Activated CD8-positive, alpha-beta T cell treated with anti-CD3 and anti-CD28 coated beads for 36 hours (primary cell): ENCODE measurements around the gene DIPK1A. TPM values are rescaled to one million over a fixed set of nuclear protein-coding genes. Genes with fewer than 3 reads are reported as not detected.
A peak's percentile ranks its signal among the peaks of the same experiment; 100 is the strongest.

Experiments
- ATAC-seq: fragments of 200-7000 bp; cut with Tn5 transposase; one replicate; pipeline ENCODE4 v1.10.0; 2021; ENCODE audit warnings: mild to moderate bottlenecking, moderate library complexity
- CTCF ChIA-PET: fragments of 350-600 bp; sonication (Branson Sonifier 250); formaldehyde crosslinking; loops from one replicate; lab custom pipeline; 2021; ENCODE audit warnings: antibody characterized with exemption; lab: Charles Lee
- POLR2A ChIA-PET: fragments of 350-600 bp; sonication (Branson Sonifier 250); formaldehyde crosslinking; loops from one replicate; lab custom pipeline; 2021; ENCODE audit warnings: antibody characterized with exemption; lab: Charles Lee
- DNase-seq: peaks from one replicate; pipeline ENCODE4 v3.0.0-alpha.2; 2020
- H3K27ac Mint-ChIP-seq: one replicate; pipeline ENCODE4 v1.8.0; 2021; ENCODE audit warnings: mild to moderate bottlenecking, mixed read lengths
- H3K27me3 Mint-ChIP-seq: one replicate; pipeline ENCODE4 v1.8.0; 2021; ENCODE audit warnings: mixed read lengths
- H3K36me3 Mint-ChIP-seq: one replicate; pipeline ENCODE4 v1.8.0; 2021; ENCODE audit warnings: low read depth, mixed read lengths
- H3K4me1 Mint-ChIP-seq: one replicate; pipeline ENCODE4 v1.8.0; 2021; ENCODE audit warnings: low read depth, mixed read lengths
- H3K4me3 Mint-ChIP-seq: one replicate; pipeline ENCODE4 v1.8.0; 2021; ENCODE audit warnings: mild to moderate bottlenecking, moderate library complexity, mixed read lengths
- H3K9me3 Mint-ChIP-seq: one replicate; pipeline ENCODE4 v1.8.0; 2021; ENCODE audit warnings: mixed read lengths
- CTCF ChIP-seq: fragments of 200-600 bp; IDR thresholded peaks from one replicate; pipeline ENCODE4 v1.8.0; 2022; ENCODE audit warnings: antibody characterized with exemption, mild to moderate bottlenecking
- intact Hi-C: fragments of 100-400 bp; cut with micrococcal nuclease; formaldehyde crosslinking; loops from one replicate; pipeline ENCODE4 v1.10.0; 2022
- total RNA-seq, 2 experiments: library from RNA; stranded (reverse); gene quantifications; one replicate each; pipeline ENCODE4 v1.2.3, GENCODE V29; 2021

Gene DIPK1A
- total RNA-seq, 2 experiments from 2014 or later: 8.1 to 9.0 TPM

GRCh38 chr1:92970990-92971689, 9.9 kb upstream of the DIPK1A start:
- H3K27me3 Mint-ChIP-seq: no peaks in the 10 kb centered on the region
- H3K9me3 Mint-ChIP-seq: no peaks in the 10 kb centered on the region
- ATAC-seq (no peak), DNase-seq (no peak)
- H3K27ac Mint-ChIP-seq: no peak overlapping the region
- no peak overlapping the region for H3K4me3 Mint-ChIP-seq
- no peaks in the 10 kb centered on the region for H3K36me3 Mint-ChIP-seq
- ChIA-PET POLR2A (interaction anchor here (1.5 kb wide), 1 partner anchor 23 kb away, joined by 3 read pairs; no protein-coding TSS in a partner anchor), CTCF (interaction anchor here (0.9 to 22.8 kb wide), 12 partner anchors 9 to 112 kb away, joined by 3 to 492 read pairs (median 4); partner anchors contain the start of gene DIPK1A)
- intact Hi-C loops: no loop called here
- TF ChIP-seq CTCF: no peak
- H3K4me1 Mint-ChIP-seq: peaks cover 54% of the 10 kb centered on the region

- intact Hi-C loops: no loop called here
- no peaks in the 10 kb centered on the region for H3K36me3 Mint-ChIP-seq
- no peaks in the 10 kb centered on the region for H3K27me3 Mint-ChIP-seq
- ChIA-PET CTCF (interaction anchor here (1.0 to 22.8 kb wide), 22 partner anchors 10 to 114 kb away, joined by 3 to 492 read pairs (median 6); partner anchors contain the start of gene MTF2), POLR2A (interaction anchor here (1.5 to 2.5 kb wide), 2 partner anchors 24 to 25 kb away, joined by 3 to 12 read pairs; no protein-coding TSS in a partner anchor)
- no peak overlapping the region for H3K4me3 Mint-ChIP-seq
- ATAC-seq: no peak
- no peak for DNase-seq
- TF ChIP-seq CTCF: no peak
- no peaks in the 10 kb centered on the region for H3K9me3 Mint-ChIP-seq
- peaks cover 42% of the 10 kb centered on the region for H3K4me1 Mint-ChIP-seq
- H3K27ac Mint-ChIP-seq: no peak overlapping the region
Observed at GRCh38 chr1:92969517-92969916, 8.3 kb upstream of the DIPK1A start.

GRCh38 chr1:92968138-92969032, 7.1 kb upstream of the DIPK1A start:
- ATAC-seq: peak; percentile 64
- DNase-seq: no peak
- ChIA-PET CTCF (interaction anchor here (0.6 to 22.8 kb wide), 41 partner anchors 8 to 356 kb away, joined by 3 to 492 read pairs (median 4); partner anchors contain the start of gene MTF2), POLR2A (interaction anchor here (0.9 to 2.5 kb wide), 2 partner anchors 20 to 25 kb away, joined by 3 to 12 read pairs; no protein-coding TSS in a partner anchor)
- Mint-ChIP-seq H3K27ac (peak overlapping the region; percentile 36), H3K36me3 (no peaks in the 10 kb centered on the region), H3K4me3 (no peak overlapping the region), H3K9me3 (no peaks in the 10 kb centered on the region), H3K27me3 (no peaks in the 10 kb centered on the region), H3K4me1 (peaks cover 36% of the 10 kb centered on the region)
- TF ChIP-seq CTCF: peak; percentile 84
- intact Hi-C loops: loop anchor here (1.0 kb wide), 1 partner anchor 26 kb away; no protein-coding TSS in a partner anchor

- Mint-ChIP-seq H3K9me3 (no peaks in the 10 kb centered on the region), H3K27me3 (no peaks in the 10 kb centered on the region), H3K4me1 (peaks cover 21% of the 10 kb centered on the region), H3K36me3 (peaks cover 3% of the 10 kb centered on the region), H3K27ac (no peak overlapping the region), H3K4me3 (no peak overlapping the region)
- intact Hi-C loops: no loop called here
- DNase-seq (peak; percentile 49), ATAC-seq (no peak)
- CTCF ChIA-PET: interaction anchor here (1.5 to 22.8 kb wide), 3 partner anchors 22 to 107 kb away, joined by 4 to 492 read pairs (median 175); no protein-coding TSS in a partner anchor
- POLR2A ChIA-PET: interaction anchor here (0.9 to 1.4 kb wide), 2 partner anchors 11 to 29 kb away, joined by 3 to 4 read pairs; no protein-coding TSS in a partner anchor
- TF ChIP-seq CTCF: no peak
Observed at GRCh38 chr1:92964998-92965397, 3.7 kb upstream of the DIPK1A start.
